ENCODE data around the gene NRG3. TPM values are rescaled to one million over a fixed set of nuclear protein-coding genes. Genes with fewer than 3 reads are reported as not detected.
A peak's percentile ranks its signal among the peaks of the same experiment; 100 is the strongest.

Gene NRG3
- total and polyA plus RNA-seq, 2 of the 8 experiments (the other 6 are each of a cell fraction or from before 2014, with no cell fraction given): 4.2 to 5.0 TPM

- CTCF ChIA-PET (ENCODE audit: partially characterized antibody): interaction anchor here (0.7 to 1.1 kb wide), 2 partner anchors 150 to 156 kb away, joined by 3 to 4 read pairs; no protein-coding TSS in a partner anchor
- peaks cover 2 to 14% (median 8%) of the 10 kb centered on the region in 4 experiments; a peak in 3 of 7 replicates for H3K4me1 ChIP-seq (replicated peaks in 1 of 4; ENCODE audit: control insufficient read depth in 3 of 4, insufficient read depth in 4 of 4, low read length in 3 of 4)
- no peak overlapping the region for H3K27ac ChIP-seq (ENCODE audit: low read depth, low read length)
- TF ChIP-seq POLR2A (IDR thresholded peaks at IDR 0.05; ENCODE audit: control extremely low read depth in 1 of 2, low read depth in 2 of 2, low read length in 2 of 2): no peak
- TF ChIP-seq POLR2AphosphoS5 (IDR thresholded peaks at IDR 0.05; ENCODE audit: low read depth, low read length): no peak
- TF ChIP-seq KDM5A (IDR thresholded peaks at IDR 0.05; ENCODE audit: low read length): no peak
- TF ChIP-seq HDAC6 (IDR thresholded peaks at IDR 0.05; ENCODE audit: low read depth, low read length): no peak
- no peak for TF ChIP-seq HDAC2 (IDR thresholded peaks at IDR 0.05; ENCODE audit: borderline replicate concordance in 1 of 2, low read depth in 2 of 2, low read length in 2 of 2)
- no peak for TF ChIP-seq ATF2 (IDR thresholded peaks at IDR 0.05; ENCODE audit: low read length)
- TF ChIP-seq SP1 (IDR thresholded peaks at IDR 0.05; ENCODE audit: low read depth, low read length): no peak
- TF ChIP-seq SUZ12 (IDR thresholded peaks at IDR 0.05; ENCODE audit: low read length): no peak
- no peak for TF ChIP-seq SP4 (IDR thresholded peaks at IDR 0.05; ENCODE audit: low read length)
- TF ChIP-seq TAF1 (IDR thresholded peaks at IDR 0.05; ENCODE audit: low read depth, low read length): no peak
- TF ChIP-seq SIX5 (IDR thresholded peaks at IDR 0.05; ENCODE audit: low read depth, low read length): no peak
- TF ChIP-seq SAP30 (IDR thresholded peaks at IDR 0.05; ENCODE audit: insufficient read depth, insufficient replicate concordance, low read length): no peak
- no peak for TF ChIP-seq BACH1 (IDR thresholded peaks at IDR 0.05; ENCODE audit: low read length)
- TF ChIP-seq CHD1 (IDR thresholded peaks at IDR 0.05; ENCODE audit: low read depth, low read length): no peak
These were observed 1086.9 kb downstream of the NRG3 start for GRCh38 chr10:82961864-82962263.

More at GRCh38 chr10:82961864-82962263, 1086.9 kb downstream of the NRG3 start:
- no peaks in the 10 kb centered on the region for H3K79me1 ChIP-seq (ENCODE audit: low read depth, low read length)
- peaks cover 0 to 4% of the 10 kb centered on the region in 2 experiments; a peak in 1 of 4 replicates for H3K9me3 ChIP-seq (ENCODE audit: insufficient read depth in 2 of 2, low read depth in 1 of 2, low read length in 1 of 2)
- H3K4ac ChIP-seq (replicated peaks; ENCODE audit: insufficient read length, low read depth, low read length): no peak overlapping the region
- H2BK20ac ChIP-seq (ENCODE audit: low read length): no peak overlapping the region
- H3K18ac ChIP-seq (ENCODE audit: extremely low read depth, low read length): no peak overlapping the region
- H3K9ac ChIP-seq (replicated peaks in 1 of 4; ENCODE audit: extremely low read depth in 1 of 4, low read depth in 3 of 4, low read length in 3 of 4): no peak overlapping the region
- H2BK120ac ChIP-seq (replicated peaks; ENCODE audit: low read depth, low read length): no peak overlapping the region
- H2BK5ac ChIP-seq (ENCODE audit: low read depth, low read length): 0 out of 2 replicates have a peak overlapping the region, but pooled peaks have one; percentile 89
- FAIRE-seq (no peak), DNase-seq (ENCODE audit: low read depth in 1 of 2, low spot score in 2 of 2) (no peak)
- no peaks in the 10 kb centered on the region for H3K79me2 ChIP-seq (ENCODE audit: control insufficient read depth in 1 of 2, insufficient read depth in 2 of 2, low read length in 2 of 2)
- H2BK15ac ChIP-seq (ENCODE audit: low read length): no peak overlapping the region
- 18% methylated on average over 1 of the region's 1 CpG; no CpG with 5 or more reads in 1 of the 2 experiments for WGBS, 2 experiments (ENCODE audit: extremely low coverage in 1 of 2, insufficient coverage in 1 of 2, insufficient read length in 1 of 2, insufficient replicate concordance in 2 of 2, low coverage in 1 of 2, low lambda C conversion rate in 2 of 2, missing lambda C conversion rate in 1 of 2)
- no peaks in the 10 kb centered on the region for H4K20me1 ChIP-seq (replicated peaks in 1 of 2; ENCODE audit: control insufficient read depth in 1 of 2, insufficient read depth in 2 of 2, low read length in 2 of 2)
- H3K56ac ChIP-seq (replicated peaks; ENCODE audit: insufficient read length, low read depth, low read length): no peak overlapping the region
- H3K23me2 ChIP-seq (ENCODE audit: low read depth, low read length): no peaks in the 10 kb centered on the region
- no peak overlapping the region for H2AFZ ChIP-seq (ENCODE audit: low read length)
- H4K5ac ChIP-seq (ENCODE audit: insufficient read length, low read depth, low read length): no peak overlapping the region
- H3K36me3 ChIP-seq (ENCODE audit: control insufficient read depth in 2 of 4, insufficient read depth in 4 of 4, low read length in 3 of 4): no peaks in the 10 kb centered on the region
- no peak overlapping the region for H3K23ac ChIP-seq (ENCODE audit: insufficient read length)
- 0 out of 2 replicates have a peak overlapping the region, but pooled peaks have one; percentile 60 for H2BK12ac ChIP-seq (ENCODE audit: low read depth, low read length)
- no peaks in the 10 kb centered on the region for H3K27me3 ChIP-seq (replicated peaks in 1 of 4; ENCODE audit: control insufficient read depth in 3 of 4, extremely low read depth in 1 of 4, insufficient read depth in 3 of 4, low read length in 3 of 4)
- peak overlapping the region; percentile 11 to 53; a peak in 3 of 4 replicates for H3K4me2 ChIP-seq (ENCODE audit: insufficient read depth in 1 of 2, low read depth in 2 of 2, low read length in 2 of 2)
- H4K8ac ChIP-seq (ENCODE audit: extremely low read depth, insufficient read depth, low read length): no peak overlapping the region
- H3K14ac ChIP-seq (ENCODE audit: insufficient read length): no peak overlapping the region
- POLR2A ChIA-PET (ENCODE audit: partially characterized antibody): no interaction called here
- peak overlapping the region in 1 of 4 experiments; percentile 19; a peak in 1 of 8 replicates for H3K4me3 ChIP-seq (ENCODE audit: extremely low read depth in 1 of 4, insufficient read depth in 2 of 4, low read depth in 3 of 4, low read length in 4 of 4)
- no peak overlapping the region for H4K91ac ChIP-seq (replicated peaks; ENCODE audit: insufficient read length, low read length)
- no peak overlapping the region for H2AK5ac ChIP-seq (ENCODE audit: low read depth, low read length)
